OCI-M1 (cell line): ENCODE data around the gene RRBP1.

Experiments
- DNase-seq: peaks from one replicate; lab custom pipeline; 2025; lab: John Stamatoyannopoulos, UW

RRBP1 gene

GRCh38 chr20:17579369-17580039, 102.5 kb downstream of the RRBP1 start:
- DNase-seq = no peak

- no peak for DNase-seq
Measured at GRCh38 chr20:17576215-17576614, 105.8 kb downstream of the RRBP1 start.

- no peak for DNase-seq
Measured at GRCh38 chr20:17573463-17573862, 108.6 kb downstream of the RRBP1 start.

GRCh38 chr20:17572034-17572638, 109.9 kb downstream of the RRBP1 start:
- no peak for DNase-seq

GRCh38 chr20:17571153-17571527, 110.9 kb downstream of the RRBP1 start:
- peak; percentile 81 for DNase-seq

GRCh38 chr20:17570347-17571152, 111.5 kb downstream of the RRBP1 start:
- peak; percentile 81 for DNase-seq

- peak; percentile 93 for DNase-seq
Measured at GRCh38 chr20:17569616-17570346, 112.3 kb downstream of the RRBP1 start, which contains the start of gene DSTN. Gene DSTN, plus strand, starts transcription at chr20:17570075. Its CDS starts 134 bp downstream, at chr20:17570209.

GRCh38 chr20:17568972-17569521, 113.0 kb downstream of the RRBP1 start:
- peak; percentile 46 for DNase-seq

GRCh38 chr20:17568045-17568788, 113.8 kb downstream of the RRBP1 start:
- DNase-seq = no peak

- DNase-seq = no peak
Measured at GRCh38 chr20:17566345-17566744, 115.7 kb downstream of the RRBP1 start.

GRCh38 chr20:17565169-17565845, 116.7 kb downstream of the RRBP1 start:
- no peak for DNase-seq
